ENCODE data around the gene NR5A1.

DNA sequence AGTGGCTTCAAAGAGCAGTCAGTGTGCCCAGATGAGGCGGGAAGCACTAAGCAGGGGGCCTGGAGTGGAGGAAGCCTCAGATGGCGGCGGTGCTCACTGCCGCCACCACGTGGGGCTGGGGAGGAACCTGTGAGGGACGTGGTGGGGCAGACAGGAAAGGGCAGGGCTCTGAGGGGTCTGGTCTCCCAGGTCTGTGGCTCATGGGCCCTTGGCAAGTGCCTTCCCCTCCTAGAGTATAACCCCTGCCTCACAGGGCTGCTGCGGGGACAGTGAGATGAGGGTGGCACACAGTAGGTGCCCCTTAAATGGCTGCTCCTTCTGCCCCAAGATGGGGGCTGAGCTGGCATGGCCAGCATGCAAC is 26.6 kb downstream of the NR5A1 start:
- no peak for TF ChIP-seq POLR2AphosphoS5 (IDR thresholded peaks at IDR 0.05)
- TF ChIP-seq POLR2A (IDR thresholded peaks at IDR 0.05; ENCODE audit: low read depth), result no peak
- TF ChIP-seq, protein P1, sequence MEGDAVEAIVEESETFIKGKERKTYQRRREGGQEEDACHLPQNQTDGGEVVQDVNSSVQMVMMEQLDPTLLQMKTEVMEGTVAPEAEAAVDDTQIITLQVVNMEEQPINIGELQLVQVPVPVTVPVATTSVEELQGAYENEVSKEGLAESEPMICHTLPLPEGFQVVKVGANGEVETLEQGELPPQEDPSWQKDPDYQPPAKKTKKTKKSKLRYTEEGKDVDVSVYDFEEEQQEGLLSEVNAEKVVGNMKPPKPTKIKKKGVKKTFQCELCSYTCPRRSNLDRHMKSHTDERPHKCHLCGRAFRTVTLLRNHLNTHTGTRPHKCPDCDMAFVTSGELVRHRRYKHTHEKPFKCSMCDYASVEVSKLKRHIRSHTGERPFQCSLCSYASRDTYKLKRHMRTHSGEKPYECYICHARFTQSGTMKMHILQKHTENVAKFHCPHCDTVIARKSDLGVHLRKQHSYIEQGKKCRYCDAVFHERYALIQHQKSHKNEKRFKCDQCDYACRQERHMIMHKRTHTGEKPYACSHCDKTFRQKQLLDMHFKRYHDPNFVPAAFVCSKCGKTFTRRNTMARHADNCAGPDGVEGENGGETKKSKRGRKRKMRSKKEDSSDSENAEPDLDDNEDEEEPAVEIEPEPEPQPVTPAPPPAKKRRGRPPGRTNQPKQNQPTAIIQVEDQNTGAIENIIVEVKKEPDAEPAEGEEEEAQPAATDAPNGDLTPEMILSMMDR (IDR thresholded peaks at IDR 0.05), result no peak

Measured in esophagus muscularis mucosa (tissue), 3 donors.